HG03095 (cell line): Measurements from ENCODE around the gene PTGR3.

Experiments used
- ATAC-seq: cut with Tn5 transposase; IDR thresholded peaks from one replicate; pipeline ENCODE4 v1.9.1; 2021; ENCODE audit warnings: moderate library complexity; ENCODE audit not compliant: unreplicated experiment

Gene PTGR3, protein sequence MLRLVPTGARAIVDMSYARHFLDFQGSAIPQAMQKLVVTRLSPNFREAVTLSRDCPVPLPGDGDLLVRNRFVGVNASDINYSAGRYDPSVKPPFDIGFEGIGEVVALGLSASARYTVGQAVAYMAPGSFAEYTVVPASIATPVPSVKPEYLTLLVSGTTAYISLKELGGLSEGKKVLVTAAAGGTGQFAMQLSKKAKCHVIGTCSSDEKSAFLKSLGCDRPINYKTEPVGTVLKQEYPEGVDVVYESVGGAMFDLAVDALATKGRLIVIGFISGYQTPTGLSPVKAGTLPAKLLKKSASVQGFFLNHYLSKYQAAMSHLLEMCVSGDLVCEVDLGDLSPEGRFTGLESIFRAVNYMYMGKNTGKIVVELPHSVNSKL

DNA sequence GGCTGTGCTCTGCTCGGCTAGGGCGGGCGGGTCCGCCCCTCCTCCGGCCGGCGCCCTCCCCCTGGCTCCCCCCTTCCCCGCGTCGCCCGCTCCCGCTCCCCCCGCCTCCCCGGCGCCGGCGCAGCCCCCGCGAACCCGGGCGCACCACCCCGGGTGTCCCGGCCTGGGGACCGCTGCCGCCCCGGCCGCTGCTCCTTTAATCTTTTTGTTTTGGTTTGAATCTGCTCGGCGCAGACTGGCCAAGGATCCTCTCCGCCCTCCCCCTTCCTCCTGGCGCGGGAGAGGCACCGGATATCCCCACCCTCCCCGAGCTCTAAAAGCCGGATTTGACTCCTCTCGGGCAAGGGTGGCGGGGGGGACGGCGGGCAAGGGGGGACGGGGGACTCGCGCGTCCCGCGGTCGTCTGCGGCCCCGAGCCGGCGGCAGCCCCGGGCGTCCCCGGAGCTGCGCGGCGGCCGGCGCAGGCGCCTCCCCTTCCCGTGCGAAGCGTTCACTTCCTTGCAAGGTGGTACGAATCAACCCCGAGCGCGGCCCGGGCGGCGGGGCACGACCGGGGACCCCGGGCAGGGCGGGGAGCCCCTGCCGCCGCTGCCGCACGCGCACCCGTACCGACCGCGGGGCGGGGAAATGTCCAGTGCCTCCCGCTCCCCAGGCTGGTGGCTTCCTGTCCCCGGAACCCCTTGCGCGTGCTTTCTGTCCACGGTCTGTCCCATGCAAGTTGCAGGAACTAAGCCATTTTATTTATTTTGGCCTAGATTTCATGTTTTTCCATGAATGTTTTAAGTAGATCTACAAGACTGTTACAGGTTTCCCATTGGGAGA, at the start of gene PTGR3:
TSS of gene PTGR3 (minus strand) at position 11 of the 822 bp plus-strand sequence. CDS start 81 bp downstream, outside the sequence.
- peak; percentile 39 for ATAC-seq

DNA sequence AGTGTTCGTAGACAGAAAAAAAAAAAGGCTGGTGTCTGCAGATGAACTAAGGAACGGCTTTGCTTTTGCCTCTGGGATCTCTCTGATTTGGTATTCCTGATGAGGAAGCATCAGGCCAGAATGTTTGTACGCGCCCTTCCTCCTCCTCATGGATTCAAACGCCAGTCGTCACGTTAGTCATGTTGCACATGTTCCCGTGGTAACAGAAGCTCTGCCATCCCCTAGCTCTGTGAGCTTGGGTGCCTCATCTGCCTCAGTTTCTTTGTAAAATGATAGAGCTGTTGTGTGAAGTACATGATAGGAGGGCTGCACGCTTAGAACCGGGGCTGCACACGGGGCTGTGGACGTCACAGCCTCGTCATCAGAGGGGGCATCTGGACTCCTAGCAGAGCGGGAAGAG, 48.7 kb upstream of the PTGR3 start:
- ATAC-seq: no peak

DNA sequence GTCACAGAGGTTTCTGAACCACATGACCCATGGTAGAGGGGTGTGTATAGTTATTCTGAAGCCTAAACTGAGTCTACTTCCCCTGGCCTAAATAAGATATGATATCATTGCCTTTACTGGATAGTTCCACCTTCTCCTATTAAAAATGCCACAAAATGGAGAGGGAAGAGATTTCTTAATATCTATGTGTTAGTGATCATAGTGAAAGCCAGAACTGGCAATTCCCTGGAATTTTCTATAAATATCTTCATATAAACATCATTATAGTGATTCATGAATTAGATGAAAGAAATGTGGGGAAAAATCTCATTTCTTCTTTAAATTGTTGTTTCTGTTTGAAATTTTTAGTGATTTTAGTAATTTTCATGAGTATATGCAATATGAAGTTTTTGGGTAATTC, 47.4 kb upstream of the PTGR3 start:
- no peak for ATAC-seq

DNA sequence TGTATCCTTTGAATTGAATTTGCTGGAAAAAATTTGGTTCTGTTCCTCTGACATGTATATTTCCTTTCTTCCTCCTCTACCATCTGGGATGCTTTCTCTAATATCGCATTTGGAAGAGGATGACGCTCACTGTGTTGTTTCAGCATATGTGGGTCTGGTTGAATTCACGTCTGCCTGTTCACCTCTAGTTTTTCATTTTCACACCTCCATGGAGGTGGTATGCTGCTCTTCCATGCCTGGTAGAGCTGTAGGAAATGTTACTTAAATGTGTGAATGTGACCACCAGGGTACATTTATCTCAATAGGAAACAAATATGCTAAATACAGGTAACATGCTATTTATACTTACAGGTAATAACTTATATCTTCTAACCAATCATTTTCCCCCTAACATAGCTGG, 46.2 kb upstream of the PTGR3 start:
- ATAC-seq: no peak

DNA sequence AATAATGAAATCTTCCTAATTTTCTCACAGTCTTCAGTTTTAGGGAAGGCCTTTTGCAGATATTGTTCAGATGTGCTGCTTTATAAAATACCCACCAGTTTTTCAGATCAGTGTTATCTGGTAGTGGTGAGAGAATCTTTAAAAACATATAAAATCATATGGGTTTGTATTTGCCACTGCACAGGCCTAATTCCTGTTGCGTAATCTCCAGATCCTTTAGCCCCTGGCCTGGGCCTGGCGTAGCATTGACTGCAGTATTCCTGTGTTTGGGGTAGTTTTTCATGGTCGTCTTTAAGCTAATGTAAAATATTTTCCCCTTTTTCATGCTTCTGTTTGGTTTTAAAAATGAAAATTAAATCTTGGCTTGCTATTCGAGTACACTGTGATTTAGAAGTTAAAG, 44.8 kb upstream of the PTGR3 start:
- no peak for ATAC-seq

DNA sequence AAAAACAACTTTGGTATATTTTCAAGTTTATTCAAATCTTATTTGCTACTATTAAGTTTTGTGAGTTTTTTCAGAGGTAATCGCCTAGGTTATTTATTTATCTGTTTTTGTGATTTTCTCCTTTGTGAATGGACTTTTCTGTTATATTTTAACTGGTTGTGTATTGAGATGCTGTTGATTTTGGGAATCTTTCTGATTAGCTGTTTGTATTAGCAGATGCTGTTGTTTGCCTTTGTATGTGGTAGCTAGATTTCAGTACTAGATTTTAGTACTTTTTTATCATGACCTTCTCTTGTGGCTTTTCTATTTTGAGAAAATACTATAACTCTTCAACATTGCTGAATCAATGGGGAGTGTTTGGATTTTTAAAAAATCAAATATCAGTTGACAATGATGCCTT, 44.1 kb upstream of the PTGR3 start:
- no peak for ATAC-seq

DNA sequence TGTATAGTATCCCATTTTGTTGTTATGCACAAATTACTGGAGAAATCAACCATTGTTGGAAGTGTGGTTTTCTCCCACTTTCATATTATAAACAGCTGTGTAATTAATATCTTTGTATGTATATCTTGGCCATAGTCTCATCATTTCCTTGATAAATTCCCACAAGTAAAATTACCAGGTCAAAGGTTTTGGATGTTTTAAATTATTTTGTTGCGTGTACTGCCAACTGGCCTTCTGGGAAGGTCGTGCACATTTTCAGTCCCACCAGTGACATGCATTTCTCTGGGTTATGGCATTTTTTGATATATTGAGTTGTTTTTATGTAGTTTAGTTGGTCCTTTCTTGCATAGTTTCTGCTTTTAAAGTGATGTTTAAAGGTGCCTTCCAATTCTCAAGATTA, 43.2 kb upstream of the PTGR3 start:
- no peak for ATAC-seq

DNA sequence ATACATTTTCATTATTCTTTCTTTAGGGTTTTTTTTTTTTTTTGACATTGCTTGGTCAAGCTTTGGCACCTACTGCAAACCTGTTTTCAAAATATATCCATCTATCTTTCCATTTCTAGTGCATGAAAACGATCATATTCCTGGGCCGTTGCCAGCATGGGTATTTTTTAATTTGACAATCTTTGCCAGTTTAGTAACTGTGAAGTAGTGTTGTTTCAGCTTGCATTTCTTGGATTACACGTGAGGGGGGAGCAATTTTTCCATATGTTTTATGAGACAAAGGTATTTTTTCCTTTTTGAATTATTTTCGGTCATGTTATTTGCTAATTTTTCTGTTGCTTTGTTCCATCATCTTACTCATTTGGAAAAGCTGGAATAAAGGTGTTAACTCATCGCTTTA, 42.5 kb upstream of the PTGR3 start:
- no peak for ATAC-seq

DNA sequence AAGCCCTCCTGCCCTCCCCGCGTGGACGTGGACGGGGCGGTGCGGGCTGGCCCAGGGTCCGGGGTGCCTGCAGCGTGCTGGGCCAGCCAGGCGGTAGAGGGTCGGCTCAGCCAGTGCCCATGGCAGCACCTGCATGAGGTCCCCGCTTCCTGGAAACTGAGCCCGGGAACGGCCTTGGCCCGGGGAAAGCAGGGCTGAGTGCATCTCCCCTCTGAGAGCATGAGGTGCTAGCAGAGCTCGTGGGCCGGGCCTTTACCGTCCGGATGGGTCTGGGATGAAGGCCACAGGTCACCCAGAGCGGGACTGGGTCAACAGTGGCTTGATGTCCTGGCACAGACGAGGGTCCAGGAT, 41.5 kb upstream of the PTGR3 start:
- ATAC-seq: no peak

DNA sequence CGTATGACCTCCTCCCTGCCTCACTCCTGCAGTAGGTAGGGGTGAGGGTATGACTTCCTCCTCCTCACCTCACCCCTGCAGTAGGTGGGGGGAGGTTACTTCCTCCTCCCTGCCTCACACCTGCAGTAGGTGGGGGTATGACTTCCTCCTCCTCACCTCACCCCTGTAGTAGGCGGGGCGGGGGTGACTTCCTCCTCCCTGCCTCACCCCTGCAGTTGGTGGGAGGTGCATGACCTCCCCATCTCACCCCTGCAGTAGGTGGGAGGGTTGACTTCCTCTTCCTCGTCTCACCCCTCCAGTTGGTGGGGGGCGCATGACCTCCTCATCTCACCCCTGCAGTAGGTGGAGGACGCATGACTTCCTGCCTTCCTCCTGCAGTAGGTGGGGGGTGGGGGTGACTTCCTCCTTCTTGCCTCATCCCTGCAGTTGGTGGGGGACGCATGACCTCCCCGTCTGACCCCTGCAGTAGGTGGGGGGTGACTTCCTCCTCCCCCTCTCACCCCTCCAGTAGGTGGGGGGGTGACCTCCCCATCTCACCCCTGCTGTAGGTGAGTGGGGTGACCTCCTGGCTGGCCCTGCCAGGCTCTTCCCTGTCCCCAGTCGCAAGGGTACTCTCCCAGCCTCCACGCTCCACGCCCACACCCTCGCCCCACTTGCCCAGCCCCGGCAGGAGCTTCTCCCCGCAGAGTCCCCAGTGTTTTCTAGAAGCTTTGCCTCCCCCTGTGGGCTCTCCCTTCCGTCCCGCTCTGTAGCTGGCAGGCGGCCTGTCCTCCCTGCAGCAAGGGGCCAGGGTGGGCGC, 40.9 kb upstream of the PTGR3 start:
- ATAC-seq: no peak

DNA sequence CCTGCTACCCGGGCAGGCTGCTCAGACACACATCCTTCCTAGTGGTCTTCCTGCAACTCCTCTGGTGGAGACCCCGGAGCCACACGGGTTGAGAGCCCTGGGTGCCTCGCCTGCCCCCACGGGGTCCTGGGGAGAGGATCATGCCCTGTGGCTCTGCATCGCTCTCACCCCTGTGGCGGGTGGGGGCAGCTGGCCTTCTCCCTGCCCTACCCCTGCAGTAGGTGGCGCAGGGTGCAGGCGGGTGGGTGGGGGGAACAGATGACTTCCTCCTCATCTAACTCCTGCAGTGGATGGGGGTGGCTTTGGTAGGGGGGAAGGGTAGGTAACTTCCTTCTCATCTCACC, 40.2 kb upstream of the PTGR3 start:
- ATAC-seq: no peak

DNA sequence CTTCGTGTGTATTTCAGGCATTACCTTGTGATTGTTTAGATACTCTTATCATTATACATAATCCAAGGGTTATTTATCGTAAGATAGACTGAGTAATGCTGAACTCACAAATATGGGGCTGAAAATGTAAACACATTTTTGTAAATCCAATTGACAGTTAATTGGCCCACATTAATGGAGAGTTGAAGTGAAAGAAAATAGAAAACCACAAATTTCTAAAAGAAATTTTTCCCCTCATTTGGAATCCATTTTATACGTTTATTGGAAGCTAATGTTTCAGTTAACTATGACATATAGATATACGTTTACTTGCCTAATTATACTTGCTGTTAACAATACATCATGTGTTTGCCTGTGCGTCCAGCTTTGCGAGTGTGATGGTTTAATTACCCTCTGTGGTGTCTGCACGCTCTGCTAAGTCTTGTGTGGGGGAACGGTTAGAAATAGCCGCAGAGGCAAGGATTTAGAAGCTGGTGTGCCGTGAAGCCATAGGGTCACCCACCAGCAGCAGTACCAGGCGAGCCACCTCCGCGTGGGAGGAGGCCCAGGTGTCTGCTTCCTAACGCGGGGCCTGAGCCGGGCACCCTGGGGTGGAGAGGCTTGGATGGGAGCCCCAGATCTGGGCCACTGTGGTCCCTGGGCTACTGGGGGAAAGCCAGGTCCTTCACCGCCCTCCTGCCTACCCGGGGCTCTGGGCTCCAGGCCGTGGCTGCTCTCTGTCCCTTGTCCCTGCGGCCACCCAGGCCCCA, 39.7 kb upstream of the PTGR3 start:
- ATAC-seq: no peak

DNA sequence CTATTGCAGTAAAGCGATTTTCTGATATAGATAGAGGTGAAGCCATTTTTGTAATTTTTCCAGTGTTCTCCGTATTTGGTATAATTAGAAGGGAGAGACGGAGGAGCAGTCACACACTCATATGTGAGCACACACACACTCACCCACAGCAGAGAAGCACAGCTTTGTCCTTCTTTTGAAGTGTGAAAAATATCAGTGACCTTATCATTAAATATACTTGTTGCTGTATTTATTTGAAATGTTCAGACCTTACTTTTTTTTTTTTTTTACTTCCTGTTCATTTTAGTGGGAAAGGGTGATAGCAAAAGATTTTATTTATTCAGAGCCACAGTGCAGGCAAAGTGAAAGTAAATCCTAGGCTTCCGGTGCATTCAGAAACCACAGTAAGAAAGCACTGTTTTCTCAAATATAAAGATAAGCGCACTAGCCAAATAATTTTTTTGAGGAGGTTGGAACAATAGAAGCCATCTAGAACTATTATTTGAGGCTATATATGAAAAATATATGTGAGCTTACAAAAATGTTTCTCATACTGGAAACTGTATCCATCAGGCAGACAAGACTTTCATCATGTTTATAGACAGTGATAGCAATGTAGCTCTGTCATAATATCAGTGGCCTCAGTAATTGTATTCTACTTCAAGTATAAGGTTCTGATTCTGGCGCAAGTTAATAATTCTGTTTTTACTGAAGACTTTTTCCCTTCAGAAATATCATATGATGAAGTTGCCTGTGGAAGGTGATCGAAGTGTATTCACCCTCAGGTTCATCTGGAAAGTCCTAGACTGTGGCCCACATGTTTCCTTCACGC, 38.9 kb upstream of the PTGR3 start:
- ATAC-seq: no peak

DNA sequence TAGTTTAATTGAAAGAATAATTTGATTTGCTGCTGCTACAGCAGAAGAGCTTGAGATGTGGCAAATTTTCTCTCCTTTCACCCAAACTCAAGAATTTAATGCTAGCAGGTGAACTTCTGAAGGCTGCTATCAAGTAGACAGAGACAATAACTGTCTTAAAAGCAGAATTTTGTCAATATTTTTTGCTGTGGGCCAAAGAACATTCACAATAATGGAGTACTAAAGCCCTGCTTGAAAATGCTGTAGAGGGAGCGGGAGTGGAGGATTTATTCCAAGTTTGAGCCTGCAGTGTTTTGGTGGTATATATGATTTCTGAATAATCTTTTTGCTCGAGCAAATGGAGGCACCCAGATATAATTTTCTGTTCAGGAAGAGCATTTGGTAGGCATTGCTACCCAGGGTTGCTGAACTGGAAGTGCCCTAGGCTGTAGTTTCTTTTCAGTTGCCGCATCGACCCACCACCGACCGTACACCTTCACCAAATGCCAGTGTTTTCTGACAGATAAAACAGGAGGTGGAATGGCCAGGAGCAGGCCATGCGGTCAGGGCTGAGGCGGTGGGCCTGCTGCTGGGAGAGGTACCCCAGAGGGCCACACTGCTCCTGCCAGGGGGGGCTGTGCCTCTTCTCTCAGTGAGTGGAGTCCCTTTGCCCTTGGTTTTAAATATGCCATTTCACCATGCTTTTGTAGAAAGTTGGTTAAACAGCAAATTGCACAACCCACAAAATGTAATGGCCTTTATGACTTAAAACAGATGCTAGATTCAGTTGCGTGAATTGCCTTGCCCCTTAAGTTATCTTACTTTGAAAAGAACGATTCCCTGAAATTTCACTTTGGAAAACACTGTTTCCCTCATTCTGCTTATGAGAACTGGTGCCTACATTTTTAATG, 38.0 kb upstream of the PTGR3 start:
- no peak for ATAC-seq

DNA sequence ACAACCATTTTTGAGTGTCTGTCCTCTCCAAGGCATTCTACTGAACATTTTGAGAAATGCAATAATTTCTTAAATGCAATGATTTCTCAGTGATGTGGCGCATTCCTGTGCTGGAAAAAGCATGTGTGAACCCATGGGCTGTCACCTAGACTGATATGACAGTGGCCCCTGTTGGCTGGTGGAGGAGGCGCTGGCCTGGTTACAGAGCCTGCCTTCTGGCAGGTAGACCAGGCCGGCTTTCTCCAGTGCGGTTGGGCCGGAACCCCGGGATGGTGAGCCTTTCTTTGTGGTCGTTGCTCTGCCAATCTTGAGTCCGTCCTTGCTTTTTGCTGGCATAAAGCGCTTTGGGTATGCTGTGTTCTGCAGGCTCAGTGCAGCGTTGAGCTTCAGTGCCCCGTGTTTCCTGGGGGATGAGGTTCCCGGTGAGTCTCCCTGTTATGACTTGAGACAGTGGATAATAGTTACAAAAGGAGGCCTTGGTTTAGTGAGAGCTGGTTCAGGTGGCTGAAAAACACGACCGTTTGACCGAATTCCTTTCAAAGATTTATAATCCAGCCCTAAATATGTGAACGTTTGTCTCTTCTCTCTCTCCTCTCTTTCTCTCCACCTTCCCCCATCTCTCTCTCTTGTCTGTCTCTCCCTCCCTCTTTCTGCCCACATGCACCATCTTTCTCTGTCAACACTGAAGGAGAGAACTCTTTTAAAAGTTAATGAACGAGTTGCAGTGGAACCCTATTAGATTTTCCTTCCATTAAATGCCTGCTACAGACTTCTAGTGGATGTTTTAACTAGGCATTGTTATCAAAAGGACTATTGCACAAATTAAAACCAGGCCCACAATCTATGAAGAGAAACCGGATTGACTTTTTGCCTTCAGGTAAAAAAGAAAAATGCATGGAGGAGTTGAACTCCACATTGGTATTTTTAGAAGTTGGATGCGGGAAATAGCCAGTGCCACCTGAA, 35.7 kb upstream of the PTGR3 start:
- no peak for ATAC-seq

DNA sequence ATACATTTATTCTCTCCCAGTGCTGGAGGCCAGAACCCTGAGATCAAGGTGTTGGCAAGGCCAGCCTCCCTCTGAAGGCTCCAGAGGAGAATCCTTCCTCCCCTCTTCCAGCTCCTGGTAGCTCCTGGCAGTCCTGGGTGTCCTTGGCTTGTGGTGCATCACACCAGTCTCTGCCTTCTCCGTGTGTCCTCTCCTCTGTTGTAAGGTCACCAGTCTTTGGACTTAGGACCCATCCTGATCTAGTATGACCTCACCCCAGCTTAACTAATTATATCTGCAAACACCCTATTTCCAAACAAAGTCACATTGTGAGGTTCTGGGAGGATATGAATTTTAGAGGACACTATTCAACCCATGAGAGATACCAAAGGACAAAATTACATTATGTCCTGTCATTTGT, 32.8 kb upstream of the PTGR3 start:
- ATAC-seq: no peak

DNA sequence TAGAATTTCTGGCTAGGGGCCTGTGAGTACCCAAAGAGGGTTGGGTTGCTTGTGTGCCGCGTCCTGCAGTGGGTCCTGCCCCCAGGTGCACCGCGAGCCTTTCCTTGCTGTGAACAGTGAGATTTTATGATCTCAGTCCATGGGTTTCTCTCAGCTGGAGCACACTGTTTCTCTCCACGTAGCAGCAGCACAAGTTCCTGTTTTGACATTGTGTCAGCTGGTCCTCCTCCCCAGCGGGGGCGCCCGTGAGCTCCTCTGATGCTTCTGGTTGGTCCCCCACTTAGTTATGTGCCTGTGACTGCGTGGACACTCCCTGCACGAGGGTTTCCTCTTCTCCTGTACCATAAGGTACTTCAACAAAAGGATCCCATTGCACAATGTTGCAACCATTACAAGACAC, 31.5 kb upstream of the PTGR3 start:
- ATAC-seq: no peak

DNA sequence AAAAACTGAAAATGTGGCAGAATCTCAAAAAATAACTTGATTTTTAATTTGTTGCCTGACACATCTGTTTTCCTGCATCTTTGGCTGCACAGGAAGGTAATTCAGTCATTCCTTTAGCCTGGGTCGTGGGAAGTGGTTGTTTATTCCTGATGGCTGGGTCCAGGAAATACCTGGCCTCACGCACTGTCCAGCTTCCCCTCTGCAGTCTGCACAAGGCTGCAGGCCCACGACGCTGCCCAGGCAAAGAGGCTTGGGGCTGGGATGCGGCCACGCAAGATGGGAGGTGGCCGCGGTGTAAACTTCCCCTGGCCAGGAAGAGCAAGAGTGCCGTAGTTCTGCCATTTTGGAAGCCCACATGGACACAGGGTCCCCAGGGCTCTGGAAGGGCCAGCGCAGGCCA, 29.8 kb upstream of the PTGR3 start:
- ATAC-seq: no peak
